ENCODE data around the gene PADI6.
"Not testable (repeated sequence)": the region's sequence is repeated elsewhere in the genome, so short reads cannot be mapped to it uniquely, and the experiment has no call there.

The PADI6 gene

DNA sequence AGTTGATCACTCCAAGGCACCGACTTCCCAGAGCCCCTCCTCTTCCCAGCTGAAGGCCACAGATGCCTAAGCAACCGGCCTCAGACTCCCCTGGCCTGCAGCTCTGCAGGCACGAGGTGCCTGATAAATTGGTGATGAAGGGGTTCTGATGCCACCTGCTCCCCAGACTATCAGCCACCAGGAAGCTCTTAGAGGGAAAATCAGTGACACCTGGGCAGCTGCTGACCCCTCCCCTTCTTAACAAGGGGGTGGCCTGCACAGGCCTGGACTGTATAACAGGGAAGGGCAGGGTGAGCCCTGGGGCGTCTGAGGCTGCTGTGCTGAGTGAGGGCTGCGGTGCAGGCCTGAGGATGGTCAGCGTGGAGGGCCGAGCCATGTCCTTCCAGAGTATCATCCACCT is at the start of gene PADI6:
PADI6 (plus strand) TSS at position 301 of the 400 bp plus-strand sequence; CDS start at position 351, 50 bp downstream.
- no peak for DNase-seq

DNA sequence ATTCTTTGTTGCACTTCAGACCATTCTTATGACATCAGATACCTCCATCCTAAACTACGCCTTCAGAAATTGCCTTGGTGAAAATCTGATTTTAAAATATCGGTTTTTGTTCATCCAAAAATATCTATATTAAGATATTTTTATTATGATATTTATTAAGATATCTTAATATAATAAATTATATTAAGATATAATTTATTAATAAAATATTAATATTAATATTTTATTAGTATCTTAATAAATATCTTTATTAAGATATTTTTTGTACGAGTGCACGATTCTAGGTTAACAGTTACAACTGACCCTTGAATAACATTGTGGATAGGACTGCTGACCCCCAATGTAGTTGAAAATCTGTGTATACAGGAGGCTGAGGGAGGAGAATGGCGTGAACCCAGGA is 43.1 kb upstream of the PADI6 start:
- no peak for DNase-seq

GRCh38 chr1:17329610-17330009 is 42.4 kb upstream of the PADI6 start:
- no peak for DNase-seq

- DNase-seq: no peak
Observed at GRCh38 chr1:17330856-17331255, 41.1 kb upstream of the PADI6 start.

DNA sequence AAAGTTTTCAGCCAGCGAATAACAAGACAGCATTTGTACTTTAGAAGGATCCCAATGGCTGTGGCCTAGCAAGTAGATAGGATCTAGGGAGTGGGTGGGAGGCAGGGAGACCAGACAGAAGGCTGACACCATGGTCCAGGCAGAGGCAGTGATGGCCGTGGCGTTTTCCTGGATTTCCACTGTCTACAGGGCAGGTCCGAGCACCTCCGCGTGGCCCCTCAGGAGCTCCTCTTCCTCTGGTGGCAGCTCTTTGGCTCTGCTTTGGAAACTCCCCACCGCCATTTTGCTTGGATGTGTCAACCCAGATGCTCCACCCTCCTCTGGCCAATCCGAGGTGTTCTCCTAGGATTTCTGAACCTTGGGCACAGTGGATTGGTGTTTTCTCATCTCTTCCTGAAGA is 38.9 kb upstream of the PADI6 start:
- no peak for DNase-seq

GRCh38 chr1:17335821-17336710 is 35.9 kb upstream of the PADI6 start:
- peak; percentile 37 for DNase-seq

GRCh38 chr1:17338706-17339493 is 33.1 kb upstream of the PADI6 start:
- no peak for DNase-seq

- no peak for DNase-seq
Observed at GRCh38 chr1:17339521-17339920, 32.5 kb upstream of the PADI6 start.

GRCh38 chr1:17340358-17340757 is 31.6 kb upstream of the PADI6 start:
- DNase-seq: no peak

- no peak for DNase-seq
Observed at GRCh38 chr1:17342014-17342441, 30.0 kb upstream of the PADI6 start.

GRCh38 chr1:17345506-17345905 is 26.5 kb upstream of the PADI6 start:
- DNase-seq: not testable (repeated sequence)

GRCh38 chr1:17346046-17346789 is 25.8 kb upstream of the PADI6 start:
- DNase-seq: no peak

DNA sequence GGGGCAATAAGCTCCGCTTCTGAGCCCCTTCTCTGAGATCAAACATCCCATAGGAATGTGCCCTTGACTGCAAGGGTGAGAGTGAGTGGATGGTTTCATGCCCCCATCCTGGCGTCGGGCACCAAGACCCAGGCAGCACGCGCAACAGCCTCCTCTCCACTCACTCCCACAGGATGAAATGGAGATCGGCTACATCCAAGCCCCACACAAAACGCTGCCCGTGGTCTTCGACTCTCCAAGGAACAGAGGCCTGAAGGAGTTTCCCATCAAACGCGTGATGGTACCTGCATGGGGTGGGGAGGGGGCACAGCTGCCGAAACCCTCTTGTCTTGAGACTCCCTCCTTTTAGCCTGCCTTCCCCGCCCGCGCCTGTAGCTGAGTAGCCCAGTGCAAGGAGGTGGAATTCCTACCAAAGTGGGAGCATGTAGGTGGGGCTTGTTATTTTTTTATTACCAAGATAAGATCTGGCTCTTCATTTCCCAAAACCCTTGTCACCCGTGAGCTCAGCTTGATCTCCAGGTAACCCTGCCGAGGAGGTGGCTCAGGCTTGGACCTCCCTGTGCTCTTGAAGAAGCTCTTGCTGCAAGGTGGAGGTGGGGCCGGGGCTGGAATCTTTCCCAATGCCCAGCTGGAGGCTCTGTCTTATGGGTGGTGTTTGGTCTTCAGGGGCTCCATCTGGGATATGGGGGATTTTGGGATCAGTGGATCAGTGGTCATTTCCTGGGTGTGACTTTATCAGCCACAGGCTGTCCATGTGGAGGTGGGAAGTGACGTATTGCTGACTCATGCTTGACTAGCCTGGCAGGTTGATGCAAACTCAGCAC is 24.0 kb upstream of the PADI6 start:
- no peak for DNase-seq

- no peak for DNase-seq
Observed at GRCh38 chr1:17348593-17349234, 23.3 kb upstream of the PADI6 start.

DNA sequence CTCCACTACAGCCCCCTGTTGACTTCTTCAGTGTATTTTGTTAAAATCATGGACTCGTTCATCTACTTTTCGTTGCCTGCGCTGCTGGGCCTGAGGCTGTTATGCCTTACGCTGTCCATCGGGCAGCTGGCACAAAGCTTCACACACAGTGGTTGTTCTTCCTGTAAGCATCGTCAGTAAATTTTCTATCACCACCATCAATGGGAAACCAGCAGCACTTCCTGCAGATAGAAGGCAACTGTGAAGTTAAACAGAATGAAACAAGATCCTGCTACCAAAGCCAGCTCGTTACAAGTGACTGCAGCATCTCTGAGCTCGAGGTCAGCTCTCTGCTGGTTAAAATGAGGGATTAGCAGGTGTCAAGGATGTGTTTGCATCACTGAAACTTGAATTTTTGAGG is 21.9 kb upstream of the PADI6 start:
- DNase-seq: no peak

- DNase-seq: no peak
Observed at GRCh38 chr1:17350928-17351446, 21.0 kb upstream of the PADI6 start.

- DNase-seq: no peak
Observed at GRCh38 chr1:17351598-17352324, 20.2 kb upstream of the PADI6 start.

- no peak for DNase-seq
Observed at GRCh38 chr1:17352419-17352909, 19.5 kb upstream of the PADI6 start.

DNA sequence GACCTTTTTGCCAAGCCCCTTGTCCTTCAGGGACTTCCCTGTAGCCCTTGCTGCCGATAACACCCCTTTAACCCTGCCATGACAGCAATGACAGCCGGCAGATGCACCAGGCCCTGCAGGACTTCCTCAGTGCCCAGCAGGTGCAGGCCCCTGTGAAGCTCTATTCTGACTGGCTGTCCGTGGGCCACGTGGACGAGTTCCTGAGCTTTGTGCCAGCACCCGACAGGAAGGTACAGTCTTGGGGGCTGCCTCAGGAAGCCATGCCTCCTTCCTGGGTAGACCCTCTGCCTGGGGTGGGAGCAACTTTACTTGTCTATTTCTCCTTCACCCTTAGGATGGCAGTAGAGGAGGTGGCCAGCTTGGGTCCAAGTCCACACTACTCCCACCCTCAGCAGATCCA is 16.1 kb upstream of the PADI6 start:
- DNase-seq: no peak

- DNase-seq: no peak
Observed at GRCh38 chr1:17356387-17357026, 15.5 kb upstream of the PADI6 start.
